Neural cell (in vitro differentiated cells): ENCODE measurements around the gene SSTR1.

Source experiments
- EP300 ChIP-seq: fragments of 450-650 bp; conservative IDR thresholded peaks from 2 replicates; pipeline ENCODE4 v1.6.1; 2014; ENCODE audit warnings: antibody characterized with exemption, mild to moderate bottlenecking, moderate library complexity; ENCODE audit not compliant: poor library complexity, severe bottlenecking
- EZH2 ChIP-seq: fragments of 200-600, 300-800 bp; shearing (Covaris generic), sonication (generic); IDR thresholded peaks from 2 replicates; pipeline ENCODE4 v1.6.1; 2014; ENCODE audit warnings: antibody characterized with exemption, low read length, borderline replicate concordance, mild to moderate bottlenecking; ENCODE audit not compliant: insufficient read depth, poor library complexity, severe bottlenecking
- MXI1 ChIP-seq: fragments of 450-650 bp; conservative IDR thresholded peaks from 2 replicates; pipeline ENCODE4 v1.6.1; 2014; ENCODE audit warnings: antibody characterized with exemption, mild to moderate bottlenecking; ENCODE audit not compliant: poor library complexity, severe bottlenecking
- POLR2AphosphoS5 ChIP-seq: IDR thresholded peaks from 2 replicates; pipeline ENCODE4 v1.6.1; 2012
- RAD21 ChIP-seq: fragments of 450-650 bp; conservative IDR thresholded peaks from 2 replicates; pipeline ENCODE4 v1.6.1; 2014; ENCODE audit warnings: antibody characterized with exemption, mild to moderate bottlenecking, moderate library complexity
- REST ChIP-seq: IDR thresholded peaks from 2 replicates; pipeline ENCODE4 v1.6.1; 2012; ENCODE audit warnings: borderline replicate concordance
- SMC3 ChIP-seq: fragments of 450-650 bp; conservative IDR thresholded peaks from 2 replicates; pipeline ENCODE4 v1.6.1; 2014; ENCODE audit warnings: antibody characterized with exemption, mild to moderate bottlenecking, moderate library complexity; ENCODE audit not compliant: poor library complexity
- TAF1 ChIP-seq: IDR thresholded peaks from 2 replicates; pipeline ENCODE4 v1.6.1; 2012; ENCODE audit warnings: low read depth
- TF ChIP-seq, protein P1 (sequence below): fragments of 450-650 bp; IDR thresholded peaks from 2 replicates; pipeline ENCODE4 v1.5.1; 2014; ENCODE audit warnings: antibody characterized with exemption, mild to moderate bottlenecking, moderate library complexity; ENCODE audit not compliant: poor library complexity, severe bottlenecking

GRCh38 chr14:38255673-38256532, 48.2 kb downstream of the SSTR1 start, which contains the start of gene CLEC14A:
- TF ChIP-seq, protein P1, sequence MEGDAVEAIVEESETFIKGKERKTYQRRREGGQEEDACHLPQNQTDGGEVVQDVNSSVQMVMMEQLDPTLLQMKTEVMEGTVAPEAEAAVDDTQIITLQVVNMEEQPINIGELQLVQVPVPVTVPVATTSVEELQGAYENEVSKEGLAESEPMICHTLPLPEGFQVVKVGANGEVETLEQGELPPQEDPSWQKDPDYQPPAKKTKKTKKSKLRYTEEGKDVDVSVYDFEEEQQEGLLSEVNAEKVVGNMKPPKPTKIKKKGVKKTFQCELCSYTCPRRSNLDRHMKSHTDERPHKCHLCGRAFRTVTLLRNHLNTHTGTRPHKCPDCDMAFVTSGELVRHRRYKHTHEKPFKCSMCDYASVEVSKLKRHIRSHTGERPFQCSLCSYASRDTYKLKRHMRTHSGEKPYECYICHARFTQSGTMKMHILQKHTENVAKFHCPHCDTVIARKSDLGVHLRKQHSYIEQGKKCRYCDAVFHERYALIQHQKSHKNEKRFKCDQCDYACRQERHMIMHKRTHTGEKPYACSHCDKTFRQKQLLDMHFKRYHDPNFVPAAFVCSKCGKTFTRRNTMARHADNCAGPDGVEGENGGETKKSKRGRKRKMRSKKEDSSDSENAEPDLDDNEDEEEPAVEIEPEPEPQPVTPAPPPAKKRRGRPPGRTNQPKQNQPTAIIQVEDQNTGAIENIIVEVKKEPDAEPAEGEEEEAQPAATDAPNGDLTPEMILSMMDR: no peak
- TF ChIP-seq EP300: no peak
- no peak for TF ChIP-seq EZH2
- no peak for TF ChIP-seq MXI1
- no peak for TF ChIP-seq POLR2AphosphoS5
- no peak for TF ChIP-seq RAD21
- TF ChIP-seq SMC3: no peak
- TF ChIP-seq TAF1: no peak
- no peak for TF ChIP-seq REST
